NCI-H1105 treated with DMSO at 0.1 percent for 48 hours (cell line): ENCODE results near the gene GOLGA3.
"Not testable (repeated sequence)": the region's sequence is repeated elsewhere in the genome, so short reads cannot be mapped to it uniquely, and the experiment has no call there.

Source experiments
- DNase-seq: peaks from one replicate; lab custom pipeline; 2025; lab: John Stamatoyannopoulos, UW

The GOLGA3 gene

DNA sequence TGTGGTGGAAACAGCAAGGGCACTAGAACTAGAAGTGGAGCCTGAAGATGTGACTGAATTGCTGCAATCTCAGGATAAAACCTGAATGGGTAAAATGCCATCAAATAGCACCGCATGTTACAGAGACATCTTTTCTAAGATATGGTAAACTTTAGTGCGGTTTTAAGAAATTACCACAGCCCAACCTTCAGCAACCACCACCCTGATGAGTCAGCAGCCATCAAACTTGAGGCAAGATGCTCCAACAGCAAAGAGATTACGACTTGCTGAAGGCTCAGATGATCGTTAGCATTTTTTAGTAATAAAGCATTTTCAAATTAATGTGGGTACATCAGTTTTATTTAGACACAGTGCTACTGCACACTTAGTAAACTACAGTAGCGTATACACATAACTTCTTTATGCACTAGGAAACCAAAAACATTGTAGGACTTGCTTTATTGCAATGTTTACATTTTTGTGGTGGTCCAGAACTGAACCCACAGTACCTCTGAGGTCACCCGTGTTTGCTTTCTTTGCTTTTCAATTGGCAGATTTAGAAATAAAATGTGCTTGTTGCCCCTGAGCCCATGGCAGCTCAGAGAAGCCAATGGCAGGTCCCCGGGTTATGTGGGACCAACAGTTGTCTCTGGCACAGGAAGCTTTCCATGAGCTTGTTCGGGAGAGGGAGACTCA is 15.9 kb downstream of the GOLGA3 start:
- DNase-seq = no peak

DNA sequence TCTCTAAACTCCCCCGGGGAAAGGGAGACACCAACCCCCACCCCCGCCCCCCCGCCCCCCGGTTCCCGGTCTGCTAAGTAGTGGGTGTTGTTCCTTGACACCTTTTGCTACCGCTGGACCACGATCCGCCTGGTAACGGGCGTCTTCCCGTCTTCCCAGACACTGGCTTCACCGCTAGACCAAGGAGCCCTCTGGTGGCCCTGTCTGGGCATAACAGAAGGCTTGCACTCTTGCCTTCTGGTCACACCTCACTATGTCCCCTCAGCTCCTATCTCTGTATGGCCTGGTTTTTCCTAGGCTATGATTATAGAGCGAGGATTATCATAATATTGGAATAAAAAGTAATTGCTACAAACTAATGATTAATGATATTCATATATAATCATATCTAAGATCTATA is 19.3 kb downstream of the GOLGA3 start:
- not testable (repeated sequence) for DNase-seq

DNA sequence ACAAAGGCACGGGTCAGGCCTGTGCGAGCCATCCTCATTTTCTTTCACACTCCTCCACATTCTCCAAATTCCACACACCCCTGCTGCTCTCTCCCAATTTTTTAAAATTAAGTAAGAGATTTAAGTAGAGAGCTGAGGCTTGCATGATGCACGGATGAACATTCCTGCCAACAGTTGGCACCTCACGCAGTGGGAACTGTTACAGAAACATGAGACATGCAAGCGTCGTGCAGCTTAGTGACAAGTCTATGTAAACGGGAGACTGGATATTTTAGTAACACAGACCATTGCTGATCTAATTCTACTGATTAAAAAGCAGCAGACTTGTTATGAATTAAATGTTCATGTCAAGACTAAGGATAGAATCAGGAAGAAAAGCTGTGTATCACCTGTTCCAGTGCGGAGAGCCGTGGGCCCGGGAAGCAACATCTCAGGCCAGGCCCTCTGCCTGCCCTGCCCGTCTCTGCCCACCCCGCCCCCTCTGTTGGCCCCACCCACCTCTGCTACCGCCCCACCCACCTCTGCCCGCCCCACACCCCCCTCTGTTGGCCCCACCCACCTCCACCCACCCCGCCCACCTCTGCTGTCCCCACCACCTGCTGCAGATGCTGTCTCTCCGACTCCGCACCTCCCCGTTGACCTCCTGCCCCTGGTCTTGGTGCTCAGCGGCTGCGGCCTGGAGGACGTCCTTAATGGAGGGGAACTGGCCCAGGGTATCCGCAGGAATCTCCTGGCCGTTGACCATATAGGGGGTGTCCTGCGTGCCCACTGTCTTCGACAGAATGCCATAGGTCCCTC is 21.2 kb downstream of the GOLGA3 start:
- DNase-seq = no peak

DNA sequence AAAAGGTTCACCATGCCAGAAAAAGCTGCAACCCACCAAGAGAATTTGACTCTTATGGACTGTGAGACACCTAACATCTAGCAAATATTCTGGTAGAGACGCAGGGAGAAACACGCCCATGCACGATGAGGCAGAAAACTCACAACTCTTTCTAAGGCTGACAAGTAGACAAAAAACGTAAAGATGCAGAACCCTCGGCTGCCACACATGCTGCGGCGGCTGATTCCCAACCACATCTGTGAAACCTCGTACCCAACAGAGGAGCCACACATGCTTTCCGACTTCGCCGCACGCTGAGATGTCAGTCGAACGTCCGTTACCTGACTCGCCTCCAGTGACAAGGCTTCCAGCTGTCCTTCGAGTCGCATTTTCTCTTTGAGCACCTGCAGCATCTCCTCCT is 21.8 kb downstream of the GOLGA3 start:
- no peak for DNase-seq

DNA sequence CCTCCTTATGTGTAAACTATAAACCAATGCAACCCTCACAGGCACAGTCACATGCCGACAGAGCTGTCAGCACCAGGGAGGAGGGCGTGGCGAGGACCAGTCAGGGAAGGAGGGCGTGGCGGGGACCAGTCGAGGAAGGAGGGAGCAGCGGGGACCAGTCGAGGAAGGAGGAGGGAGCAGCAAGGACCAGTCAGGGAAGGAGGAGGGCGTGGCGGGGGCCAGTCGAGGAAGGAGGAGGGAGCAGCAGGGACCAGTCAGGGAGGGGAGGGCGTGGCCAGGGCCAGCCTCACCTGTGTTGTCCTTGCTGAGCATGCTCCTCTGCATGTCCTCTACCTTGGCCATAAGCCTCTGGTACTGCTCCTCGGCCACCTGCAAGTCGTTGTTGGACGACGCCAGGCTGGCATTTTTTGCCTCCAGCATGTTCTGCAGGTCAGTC is 24.2 kb downstream of the GOLGA3 start:
- no peak for DNase-seq

DNA sequence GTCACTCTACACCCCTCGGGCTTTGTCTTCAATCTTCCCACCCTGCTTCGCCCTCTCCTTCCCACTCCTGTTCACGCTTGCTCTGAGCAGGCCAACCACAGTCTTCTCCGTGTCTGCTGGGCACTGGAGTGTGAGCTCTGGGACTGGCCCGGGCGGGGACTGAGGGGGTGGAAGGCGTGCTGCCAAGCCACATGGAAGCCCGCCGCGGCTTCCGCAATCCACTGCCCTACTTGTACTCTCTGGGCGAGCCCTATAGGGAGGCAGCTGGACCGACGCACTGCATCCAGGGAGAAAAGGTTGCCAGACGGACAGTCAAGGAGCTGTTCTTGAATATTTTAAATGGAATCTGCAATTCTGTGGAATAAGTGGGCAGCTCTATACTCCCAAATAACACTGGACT is 24.8 kb downstream of the GOLGA3 start:
- DNase-seq = no peak

DNA sequence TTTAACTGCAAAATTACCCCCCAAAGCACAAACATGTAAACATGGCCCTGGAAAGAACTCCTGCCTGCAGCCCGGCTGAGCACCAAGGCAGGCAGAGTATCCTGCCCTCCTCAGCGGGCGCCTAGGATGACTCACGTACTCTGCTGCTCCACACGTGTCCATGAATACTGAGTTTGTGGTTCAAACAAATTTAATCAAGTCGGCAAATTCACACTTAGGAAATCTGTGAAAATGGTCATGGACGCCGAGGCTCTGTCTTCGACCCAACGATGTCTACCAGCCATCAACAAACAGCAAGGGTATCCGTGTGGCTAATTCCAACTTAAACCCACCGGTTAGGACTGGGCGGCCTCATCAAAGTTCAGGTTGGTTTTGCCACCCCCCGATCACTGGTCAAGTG is 25.5 kb downstream of the GOLGA3 start:
- DNase-seq = no peak

DNA sequence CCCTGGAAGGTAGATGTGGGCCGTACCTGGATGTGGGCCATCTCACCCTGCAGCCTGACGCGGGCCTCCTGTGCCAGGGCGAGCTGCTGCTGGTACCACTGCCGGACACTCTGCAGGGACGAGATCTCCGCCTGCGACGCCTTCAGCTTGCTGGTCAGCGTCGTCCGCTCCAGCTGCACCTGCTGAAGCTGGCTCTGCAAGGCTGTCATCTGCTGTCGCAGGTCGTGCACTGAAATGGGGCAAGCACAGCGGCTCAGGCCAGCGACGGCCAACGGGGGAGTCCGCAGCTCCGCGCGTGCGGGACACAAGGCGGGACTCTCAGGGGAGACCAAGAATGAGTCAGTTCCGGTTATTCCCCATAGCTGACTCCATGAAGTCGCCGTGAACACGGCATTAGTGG is 26.9 kb downstream of the GOLGA3 start:
- no peak for DNase-seq

DNA sequence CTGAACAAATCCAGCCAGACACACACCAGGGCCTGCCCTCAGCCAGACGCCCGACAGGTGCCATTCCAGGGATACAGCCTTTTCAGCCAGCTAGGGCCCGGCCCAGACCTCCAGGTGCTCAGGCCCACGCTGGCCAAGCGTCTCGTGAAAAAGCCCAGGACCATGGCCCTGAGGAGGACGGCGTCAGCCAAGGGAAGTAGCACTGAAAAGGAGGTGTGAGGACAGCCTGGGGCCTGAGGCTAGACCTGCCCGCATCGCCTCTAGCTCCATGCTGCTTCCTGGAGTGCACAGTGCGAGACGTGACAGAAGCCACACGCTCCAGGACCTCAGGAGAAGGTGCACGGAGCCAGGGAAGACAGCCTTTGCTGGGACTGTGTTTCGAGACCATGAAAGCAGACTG is 29.8 kb downstream of the GOLGA3 start:
- DNase-seq = no peak

DNA sequence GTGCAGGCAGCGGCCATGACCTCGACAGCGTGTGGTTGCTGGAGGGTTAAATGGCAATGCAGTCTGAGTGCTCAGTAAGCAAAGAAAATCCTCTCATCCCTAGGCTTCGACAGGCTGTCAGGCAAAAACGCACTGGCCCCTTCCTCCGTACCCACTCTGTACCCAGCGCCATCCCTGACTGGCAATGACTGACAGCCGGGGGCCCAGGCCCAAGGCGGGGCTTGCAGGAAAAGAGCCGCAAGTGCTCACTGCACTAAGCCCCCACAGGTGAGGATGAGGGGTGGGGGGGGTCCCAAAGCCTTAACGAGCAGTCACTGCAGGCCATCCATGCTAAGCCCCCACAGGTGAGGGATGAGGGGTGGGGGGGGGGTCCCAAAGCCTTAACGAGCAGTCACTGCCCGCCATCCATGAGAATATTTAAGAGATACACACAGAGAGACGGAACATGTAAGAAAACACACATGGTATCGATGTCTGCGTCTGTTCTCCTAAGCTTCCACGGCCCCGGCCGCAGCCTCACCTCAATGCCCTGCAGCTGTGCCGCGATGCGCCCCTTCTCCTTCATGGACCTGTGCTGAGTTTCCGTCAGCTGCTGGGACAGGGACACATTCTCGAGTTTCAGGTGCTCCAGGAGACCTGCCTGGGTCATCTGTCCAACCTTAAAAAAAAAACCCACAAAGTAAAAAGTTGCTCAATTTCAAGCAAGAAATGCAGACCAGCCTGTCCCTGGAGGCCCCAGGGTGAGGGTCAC is 30.7 kb downstream of the GOLGA3 start:
- no peak for DNase-seq

DNA sequence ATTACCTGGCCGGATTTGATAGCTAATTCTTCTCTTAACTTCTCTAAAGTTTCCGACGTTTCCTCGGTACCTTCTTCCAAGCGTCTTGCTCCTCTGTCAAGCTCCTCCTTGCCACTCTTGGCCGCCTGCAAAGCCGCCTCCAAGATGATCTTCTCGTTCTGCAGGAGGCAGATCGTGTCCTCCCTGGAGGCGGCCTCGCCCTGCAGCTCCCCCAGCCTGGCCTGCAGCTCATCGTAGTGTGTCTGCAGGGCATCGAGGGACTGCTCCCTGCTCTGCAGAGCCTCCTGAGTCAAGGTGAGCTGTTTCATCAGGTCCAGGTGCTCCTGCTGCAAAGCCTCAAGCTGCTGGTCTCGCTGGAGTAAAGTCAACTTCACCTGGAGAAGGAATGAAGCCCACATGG is 32.8 kb downstream of the GOLGA3 start:
- no peak for DNase-seq

DNA sequence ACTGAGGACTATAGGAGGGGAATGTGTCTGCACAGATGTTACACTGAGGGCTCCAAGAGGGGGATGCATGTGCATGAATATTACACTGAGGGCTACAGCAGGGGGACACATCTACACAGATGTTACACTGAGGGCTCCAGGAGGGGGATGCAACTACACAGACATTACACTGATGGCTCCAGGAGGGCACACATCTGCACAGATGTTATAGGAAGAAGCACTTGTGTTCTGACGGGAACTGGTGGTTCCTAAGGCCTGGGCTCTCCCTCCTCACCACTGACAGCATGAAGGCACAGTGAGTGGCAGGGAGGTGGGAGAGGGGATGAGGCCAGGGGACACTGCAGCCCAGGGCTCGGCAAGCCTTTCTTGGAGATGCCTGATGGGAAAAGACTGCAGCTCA is 36.7 kb downstream of the GOLGA3 start:
- DNase-seq = not testable (repeated sequence)

DNA sequence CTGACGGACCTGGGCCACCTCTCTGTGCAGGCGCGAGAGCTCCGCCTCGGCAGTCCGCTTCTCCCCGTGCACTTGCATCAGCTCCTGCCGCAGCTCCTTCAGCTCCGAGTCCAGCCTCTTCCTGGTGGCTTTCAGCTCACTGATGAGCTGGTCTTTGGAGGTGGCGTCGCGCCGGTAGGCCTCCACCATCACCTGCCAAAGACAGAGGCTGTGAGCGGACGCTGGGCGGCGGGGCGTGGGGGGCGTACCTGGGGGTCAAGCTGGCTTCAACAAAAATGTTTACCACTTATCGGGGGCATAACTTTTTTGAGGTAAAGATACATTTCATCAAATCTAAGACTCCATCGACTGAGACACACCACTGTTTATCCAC is 39.6 kb downstream of the GOLGA3 start:
- DNase-seq = no peak

DNA sequence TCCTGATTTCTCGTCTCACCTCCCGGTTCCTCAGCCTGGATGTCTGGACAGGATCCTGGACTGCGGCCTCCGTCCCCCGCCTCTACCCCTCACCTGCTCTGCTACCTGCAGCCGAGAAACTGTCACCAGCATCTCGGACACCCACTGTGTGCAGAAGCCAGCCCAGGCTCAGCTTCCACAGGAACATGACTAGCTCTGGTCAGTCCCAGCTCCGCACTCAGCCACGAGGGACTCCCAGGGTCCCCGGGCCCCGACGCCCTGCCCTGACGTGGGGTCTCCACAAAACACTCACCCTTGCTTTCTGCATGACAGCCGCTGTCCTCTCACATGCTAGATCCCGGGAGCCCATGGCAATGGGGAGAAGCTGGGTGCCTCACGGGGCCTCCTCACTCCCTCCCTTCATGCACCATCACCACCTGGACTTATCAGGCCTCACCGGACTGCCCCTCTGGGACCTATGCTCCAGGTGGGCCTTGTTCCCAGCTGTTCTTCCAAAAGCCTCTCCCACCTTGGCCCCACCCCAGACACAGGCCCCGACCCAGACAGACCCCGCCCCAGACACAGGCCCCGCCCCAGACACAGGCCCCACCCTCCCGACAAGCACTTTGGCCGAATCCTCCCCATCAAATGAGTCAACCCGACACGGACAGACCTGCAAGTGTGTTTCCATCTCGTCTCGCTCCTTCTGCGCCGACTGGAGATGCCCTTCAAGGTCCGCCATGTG is 40.1 kb downstream of the GOLGA3 start:
- DNase-seq = no peak

DNA sequence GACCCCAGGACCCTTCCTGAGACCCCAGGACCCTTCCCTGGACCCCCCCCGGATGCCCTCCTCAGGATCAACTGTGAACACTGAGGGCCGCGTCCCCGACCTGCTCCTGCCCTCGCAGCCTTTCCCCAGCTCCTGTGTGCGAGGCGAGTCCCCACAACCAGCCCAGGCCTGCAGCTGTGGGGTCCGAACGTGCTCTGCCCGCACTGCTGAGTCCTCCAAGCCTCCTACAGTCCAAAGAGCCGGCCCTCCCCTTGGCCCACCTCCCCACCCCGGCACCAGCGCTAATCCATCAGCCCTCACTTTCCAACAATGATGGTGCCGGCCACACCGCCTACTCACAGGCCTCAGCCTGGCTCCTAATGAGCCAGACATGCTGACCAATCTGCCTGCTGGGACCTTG is 40.8 kb downstream of the GOLGA3 start:
- DNase-seq = no peak

DNA sequence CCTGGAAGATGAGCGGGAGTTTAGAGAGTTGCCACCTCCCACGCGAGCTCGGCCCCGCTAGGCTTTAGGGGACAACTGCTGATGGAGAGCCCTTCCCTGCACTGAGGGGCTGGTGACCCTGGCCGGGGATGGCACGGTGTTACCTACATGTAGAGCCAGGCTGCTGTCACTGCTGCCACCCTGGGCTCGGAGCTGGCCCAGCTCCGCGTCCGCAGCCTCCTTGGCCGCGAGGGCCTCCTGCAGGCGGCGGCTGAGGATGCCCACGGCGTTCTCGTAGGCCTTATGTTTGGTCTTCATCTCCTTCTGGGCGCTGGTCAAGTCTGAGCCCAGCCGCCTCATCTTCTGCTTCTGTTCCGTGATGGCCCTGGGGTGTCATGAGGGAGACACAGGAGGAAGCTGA is 42.5 kb downstream of the GOLGA3 start:
- no peak for DNase-seq

DNA sequence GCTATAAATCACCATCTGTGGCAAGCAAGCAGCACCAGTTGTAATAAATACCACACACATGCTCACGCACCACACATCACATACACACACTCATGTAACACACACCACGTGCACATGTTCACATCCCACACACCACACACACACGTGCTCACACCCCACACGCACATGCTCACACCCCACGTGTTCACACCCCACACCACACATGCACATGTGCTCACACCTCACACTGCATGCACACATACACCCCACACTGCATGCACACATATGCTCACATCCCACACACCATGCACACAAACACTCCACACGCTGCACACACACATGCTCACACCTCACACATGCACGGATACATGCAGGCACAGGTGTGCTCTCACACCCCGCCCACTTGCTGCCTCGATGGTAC is 44.1 kb downstream of the GOLGA3 start:
- DNase-seq = no peak

DNA sequence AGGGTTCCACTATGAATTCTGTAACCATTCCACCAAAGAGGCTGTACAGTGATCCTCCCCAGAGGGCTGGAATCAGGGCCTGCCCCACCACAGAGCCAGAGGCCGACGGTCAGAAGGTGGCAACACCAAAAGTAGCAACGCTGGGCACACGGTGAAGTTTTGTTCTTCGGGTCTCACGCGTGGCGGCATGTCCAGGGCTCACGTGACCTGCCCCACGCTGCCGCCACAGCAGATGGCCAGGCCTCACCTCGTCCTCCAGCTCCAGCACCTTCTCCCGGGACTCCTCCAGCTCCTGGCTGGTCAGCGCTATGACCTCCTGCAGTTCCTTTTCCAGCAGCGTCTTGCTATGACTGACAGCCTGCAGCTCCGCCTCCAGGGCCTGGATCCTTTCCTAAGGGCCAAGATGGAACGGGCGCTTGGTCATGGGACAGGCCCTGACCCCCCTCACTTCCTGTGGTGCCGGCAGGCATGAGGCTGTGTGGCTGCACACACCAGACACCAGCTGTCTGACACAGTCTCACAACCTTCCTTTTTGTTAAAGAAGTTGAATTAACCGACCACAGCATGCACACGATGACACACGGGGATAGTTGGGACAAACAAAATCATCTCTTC is 44.6 kb downstream of the GOLGA3 start:
- DNase-seq = no peak

DNA sequence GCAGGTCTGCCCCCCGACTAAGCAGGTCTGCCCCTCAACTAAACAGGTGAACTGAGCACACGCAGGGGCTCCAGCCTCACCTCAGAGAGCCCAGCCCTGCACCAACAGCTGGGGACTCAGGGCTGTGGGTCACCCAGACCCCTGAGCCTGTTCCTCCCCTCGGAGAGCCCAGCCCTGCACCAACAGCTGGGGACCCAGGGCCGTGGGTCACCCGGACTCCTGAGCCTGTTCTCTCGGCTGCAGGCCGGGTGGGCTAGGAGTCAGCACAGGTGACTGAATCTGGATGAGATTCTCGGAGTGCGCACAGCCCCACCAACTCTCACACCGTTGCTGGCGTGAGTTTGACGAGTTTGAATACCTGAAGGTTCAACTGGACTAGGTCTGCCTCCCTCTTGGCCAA is 46.7 kb downstream of the GOLGA3 start:
- no peak for DNase-seq

DNA sequence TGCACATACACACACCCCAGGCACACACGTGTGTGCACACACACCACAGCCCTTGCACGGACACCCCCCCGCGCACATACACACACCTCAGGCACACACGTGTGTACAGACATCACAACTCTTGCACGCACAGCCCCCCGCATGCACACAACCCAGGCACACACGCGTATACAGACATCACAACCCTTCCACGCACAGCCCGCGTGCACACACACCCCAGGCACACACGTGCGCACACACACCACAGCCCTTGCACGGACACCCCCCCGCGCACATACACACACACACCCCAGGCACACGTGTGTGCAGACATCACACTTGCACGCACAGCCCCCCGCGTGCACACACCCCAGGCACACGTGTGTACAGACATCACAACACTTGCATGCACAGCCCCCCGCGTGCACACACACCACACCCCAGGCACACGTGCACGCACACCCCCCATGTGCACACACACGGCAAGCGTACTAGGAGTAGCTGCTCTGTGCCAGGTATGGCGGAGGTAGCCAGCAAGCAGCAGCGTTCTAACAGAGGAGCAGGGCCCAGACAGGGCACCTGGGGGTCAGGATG is 48.8 kb downstream of the GOLGA3 start:
- no peak for DNase-seq

DNA sequence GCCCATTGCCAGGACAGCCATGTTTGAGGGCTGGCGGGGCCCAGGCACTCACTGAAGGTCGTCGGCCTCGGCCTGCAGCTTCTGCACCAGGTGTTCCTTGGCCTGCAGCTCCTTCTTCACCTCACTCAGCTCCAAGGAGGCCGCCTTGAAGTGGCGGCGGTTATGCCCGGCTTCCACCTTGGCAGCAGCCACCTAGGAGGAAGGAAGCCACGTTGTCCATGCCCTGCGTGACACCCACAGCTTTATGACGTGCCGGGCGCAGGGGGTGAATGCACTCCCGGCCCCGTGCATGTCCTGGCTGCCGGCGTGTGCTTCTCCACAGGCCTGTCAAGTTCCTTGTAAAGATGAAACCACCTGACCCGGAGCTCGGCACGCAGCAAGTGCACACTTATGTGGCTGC is 51.1 kb downstream of the GOLGA3 start:
- no peak for DNase-seq
